GM23248 (cell line): ENCODE results near the gene ECT2L.

Source experiments
- EZH2 ChIP-seq: fragments of 200-600 bp; sonication (generic); IDR thresholded peaks from 2 replicates; pipeline ENCODE4 v1.6.1; 2018; ENCODE audit warnings: antibody characterized with exemption, mild to moderate bottlenecking; ENCODE audit not compliant: insufficient read depth, poor library complexity, severe bottlenecking
- EZH2phosphoT487 ChIP-seq: fragments of 200-600 bp; sonication (generic); IDR thresholded peaks from 2 replicates; pipeline ENCODE4 v1.6.1; 2018; ENCODE audit warnings: antibody characterized with exemption, moderate library complexity, mild to moderate bottlenecking, low read depth; ENCODE audit not compliant: insufficient read depth

- TF ChIP-seq EZH2phosphoT487: no peak
- no peak for TF ChIP-seq EZH2
Measured at GRCh38 chr6:138896104-138896756, 100.3 kb downstream of the ECT2L start.
